ENCODE measurements around the gene SH3RF3. TPM values are rescaled to one million over a fixed set of nuclear protein-coding genes. Genes with fewer than 3 reads are reported as not detected.

Gene SH3RF3
- total RNA-seq, 1 donor from 2014 or later = 6.6 TPM

GRCh38 chr2:109376796-109377495, 247.9 kb downstream of the SH3RF3 start:
- DNase-seq = no peak
- no peak for ATAC-seq (ENCODE audit: poor library complexity)
- intact Hi-C loops (cut with DNase I) = no loop called here

GRCh38 chr2:109377976-109378375, 249.0 kb downstream of the SH3RF3 start:
- ATAC-seq (ENCODE audit: poor library complexity) (no peak), DNase-seq (no peak)
- intact Hi-C loops (cut with DNase I) = no loop called here

DNA sequence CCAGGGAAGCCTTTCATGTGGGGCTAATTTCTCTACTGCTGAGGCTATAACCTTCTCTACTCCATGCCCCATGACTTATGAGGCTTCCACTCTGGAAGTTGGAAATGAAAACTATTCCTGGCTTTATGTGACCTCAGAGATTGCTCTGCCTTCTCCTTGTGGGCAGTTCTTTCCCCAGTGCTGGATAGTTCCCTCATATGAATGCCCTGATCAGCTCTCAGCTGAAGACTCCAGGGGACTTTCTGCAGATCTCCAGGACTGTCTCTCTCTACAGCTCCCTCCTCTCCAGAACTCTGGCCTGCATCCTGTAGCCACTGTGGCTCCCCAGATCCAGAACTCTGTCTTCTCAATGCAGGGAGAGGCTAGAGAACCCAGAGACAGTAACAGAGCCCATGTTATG, 249.7 kb downstream of the SH3RF3 start:
- intact Hi-C loops (cut with DNase I) = no loop called here
- no peak for DNase-seq
- no peak for ATAC-seq (ENCODE audit: poor library complexity)

- ATAC-seq (ENCODE audit: poor library complexity) = no peak
- intact Hi-C loops (cut with DNase I) = no loop called here
- DNase-seq = no peak
These were observed 250.5 kb downstream of the SH3RF3 start for GRCh38 chr2:109379507-109379906.

DNA sequence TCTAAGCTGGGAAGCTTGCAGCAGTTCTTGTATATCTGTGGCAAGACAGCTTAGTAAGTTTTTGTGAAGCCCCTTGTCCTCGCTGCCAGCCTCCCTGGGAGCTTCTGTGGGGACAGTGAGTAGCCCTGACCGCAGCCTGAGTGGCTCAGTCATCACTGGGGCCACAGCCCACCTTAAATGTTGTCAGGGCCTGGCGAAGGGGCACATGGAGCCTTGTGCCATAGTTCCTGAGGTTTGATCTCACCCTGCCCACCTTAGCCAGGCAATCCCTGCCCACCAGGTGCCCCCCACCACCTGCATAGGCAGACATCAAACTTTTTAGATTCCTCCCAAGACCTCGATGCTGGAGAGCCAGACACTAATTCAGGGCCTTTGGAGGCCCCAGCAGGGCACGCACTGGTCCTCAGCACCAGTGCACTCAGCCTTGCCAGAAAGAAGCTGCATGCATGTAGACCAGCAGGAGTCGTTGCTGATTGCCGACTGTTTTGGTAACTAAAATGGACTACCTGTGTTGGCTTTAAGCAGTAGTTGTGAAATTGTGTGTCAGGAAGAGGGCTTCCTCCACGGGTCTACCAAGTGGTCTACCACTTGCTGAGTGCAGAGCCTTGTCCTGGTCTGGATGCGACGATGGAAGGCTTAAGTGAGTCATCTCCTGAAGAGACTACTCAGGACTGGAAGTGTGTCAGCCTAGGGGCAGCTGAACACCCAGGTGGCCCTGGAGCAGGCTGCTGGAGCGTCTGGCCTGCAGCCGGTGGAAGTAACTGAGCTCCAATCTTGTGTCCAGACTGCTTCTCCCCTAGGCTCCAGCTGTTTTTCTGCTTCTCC, 251.7 kb downstream of the SH3RF3 start:
- ATAC-seq (ENCODE audit: poor library complexity) = no peak
- intact Hi-C loops (cut with DNase I) = no loop called here
- no peak for DNase-seq

DNA sequence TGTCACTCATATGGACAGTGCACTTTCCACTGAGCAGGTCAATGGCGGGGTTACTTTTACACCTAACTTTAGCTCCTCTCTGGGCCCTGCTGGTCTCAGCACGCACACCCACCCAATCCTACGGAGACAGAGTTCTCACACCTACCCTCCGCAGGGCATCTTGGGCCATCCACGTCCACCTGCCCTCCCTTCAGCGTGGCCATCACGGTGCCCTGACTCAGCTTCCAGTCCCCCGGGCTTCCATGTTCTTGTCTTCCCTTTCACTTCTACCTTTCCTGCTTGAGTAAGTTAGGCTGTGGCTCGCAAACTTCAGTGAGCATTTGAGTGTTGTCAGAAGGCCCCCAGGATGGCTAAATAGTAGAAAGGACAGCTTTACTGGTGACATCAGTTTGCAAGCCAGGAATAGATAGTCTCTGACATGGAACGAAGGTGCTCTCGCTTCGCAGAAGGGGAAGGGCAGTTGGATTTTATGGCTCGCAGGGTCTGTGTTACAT, 252.4 kb downstream of the SH3RF3 start:
- no peak for DNase-seq
- intact Hi-C loops (cut with DNase I) = no loop called here
- ATAC-seq (ENCODE audit: poor library complexity) = no peak

- ATAC-seq (ENCODE audit: poor library complexity) = peak; percentile 36
- DNase-seq = no peak
- intact Hi-C loops (cut with DNase I) = no loop called here
These were observed 253.4 kb downstream of the SH3RF3 start for GRCh38 chr2:109382226-109382895.

DNA sequence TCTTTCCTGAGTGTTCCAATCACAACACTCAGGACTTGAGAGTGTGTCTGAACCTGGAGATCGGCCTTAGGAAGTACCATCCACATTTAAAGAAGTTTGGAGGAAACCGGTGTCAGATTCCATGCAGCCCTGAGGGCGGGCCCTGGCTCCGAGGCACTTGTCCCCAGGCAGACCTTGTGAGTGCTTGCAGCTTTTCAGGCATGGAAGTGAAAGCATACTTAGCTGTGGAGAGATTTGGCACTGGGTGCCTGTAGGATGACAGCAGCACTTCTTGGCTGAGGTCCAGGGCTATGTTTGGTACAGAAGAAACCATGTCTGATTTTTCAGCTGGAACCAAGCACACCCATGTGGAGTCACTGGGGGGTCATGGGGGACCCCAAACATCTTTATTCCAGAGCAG, 253.9 kb downstream of the SH3RF3 start:
- DNase-seq = peak; percentile 77
- peak; percentile 96 for ATAC-seq (ENCODE audit: poor library complexity)
- intact Hi-C loops (cut with DNase I) = no loop called here

- intact Hi-C loops (cut with DNase I) = no loop called here
- DNase-seq (no peak), ATAC-seq (ENCODE audit: poor library complexity) (no peak)
These were observed 254.7 kb downstream of the SH3RF3 start for GRCh38 chr2:109383505-109384307.

DNA sequence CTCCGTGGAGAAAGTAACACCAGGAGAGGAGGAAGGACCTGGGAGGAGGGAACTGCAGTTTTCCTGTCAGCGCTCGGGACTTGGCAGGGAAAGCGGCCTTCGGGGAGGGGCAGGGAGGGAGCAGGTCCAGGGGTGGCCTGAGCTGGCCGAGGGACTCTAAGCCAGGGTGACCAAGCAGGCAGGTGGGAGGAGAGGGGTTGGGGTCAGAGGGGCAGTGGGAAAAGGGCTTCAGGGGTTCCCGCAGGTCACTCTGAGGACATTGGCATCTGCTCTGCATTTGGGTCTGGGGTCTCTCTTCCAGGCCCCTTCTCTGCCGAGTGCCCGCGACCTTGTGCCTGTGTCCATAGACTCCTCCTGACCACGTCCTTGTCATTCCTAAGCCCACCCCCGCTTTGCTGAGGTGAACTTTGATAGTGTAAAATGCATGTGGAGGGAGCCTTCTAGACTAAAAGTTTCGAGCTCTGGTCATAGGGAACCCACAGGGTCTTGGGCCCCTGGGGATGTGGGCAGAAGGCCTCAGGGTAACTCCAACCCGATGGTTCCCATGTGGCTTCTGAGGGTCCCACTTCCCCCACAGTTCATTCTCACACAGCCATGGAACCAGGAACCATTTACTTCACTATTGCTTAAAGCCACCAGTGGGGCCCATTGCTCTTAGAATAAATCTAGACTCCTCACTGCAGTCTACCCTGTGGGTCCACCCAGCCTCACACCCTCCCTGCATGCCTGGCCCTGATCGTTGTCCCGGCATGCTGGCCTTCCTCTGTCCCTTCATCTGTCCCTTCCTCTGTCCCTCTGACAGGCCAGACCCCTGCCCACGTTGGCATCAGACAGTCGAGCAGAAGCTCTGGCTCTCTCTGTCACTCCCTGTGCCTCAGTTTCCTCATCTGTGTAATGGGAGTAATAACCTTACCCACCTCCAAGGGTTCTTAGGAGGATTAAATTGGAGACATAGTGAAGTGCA, 255.6 kb downstream of the SH3RF3 start:
- peak; percentile 24 for ATAC-seq (ENCODE audit: poor library complexity)
- intact Hi-C loops (cut with DNase I) = no loop called here
- DNase-seq = no peak

DNA sequence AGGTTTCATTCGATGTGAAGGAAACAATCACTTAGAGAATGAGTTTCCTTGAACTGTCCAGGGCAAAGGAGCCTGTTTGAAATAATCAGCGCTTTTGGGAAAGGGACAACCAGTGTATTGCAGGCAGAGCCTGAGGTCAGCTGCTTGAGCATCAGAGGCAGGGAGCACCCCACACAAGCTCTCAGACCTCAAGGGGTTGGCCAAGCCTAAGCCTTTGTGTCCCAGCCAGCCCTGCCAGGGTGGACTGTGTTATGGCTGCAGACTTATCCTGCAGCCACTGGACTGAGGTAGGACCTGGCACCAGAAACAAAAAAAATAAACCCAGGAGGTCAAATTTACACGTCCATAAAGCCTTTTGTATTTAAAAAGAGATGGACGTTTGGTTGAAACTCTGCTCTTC, 256.5 kb downstream of the SH3RF3 start:
- no peak for ATAC-seq (ENCODE audit: poor library complexity)
- intact Hi-C loops (cut with DNase I) = no loop called here
- no peak for DNase-seq

GRCh38 chr2:109386004-109386695, 257.1 kb downstream of the SH3RF3 start:
- ATAC-seq (ENCODE audit: poor library complexity) (no peak), DNase-seq (no peak)
- intact Hi-C loops (cut with DNase I) = no loop called here

DNA sequence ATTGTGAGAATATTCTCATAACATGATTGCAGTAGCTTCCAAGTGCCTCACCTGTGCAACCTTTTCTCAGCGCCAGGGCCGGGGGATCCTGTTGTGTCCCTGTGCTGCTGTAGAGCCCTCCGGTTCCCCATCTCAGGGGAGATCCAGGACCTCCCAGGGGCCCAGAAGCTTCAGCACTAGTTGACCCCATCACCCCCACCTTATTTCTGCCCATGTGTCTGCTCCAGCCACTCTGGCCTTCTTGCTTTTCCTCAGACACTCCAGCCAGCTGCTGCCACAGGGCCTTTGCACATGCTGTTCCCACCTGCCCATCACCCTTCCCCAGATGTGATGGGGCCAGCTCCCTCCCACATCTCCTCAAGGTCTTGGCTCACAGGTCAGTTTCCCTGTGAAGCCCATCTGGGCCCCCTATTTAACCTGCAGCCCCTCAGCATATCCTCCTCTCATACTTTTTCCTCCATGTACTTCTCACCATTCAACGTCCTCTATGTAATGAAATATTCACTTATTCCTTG, 258.3 kb downstream of the SH3RF3 start:
- ATAC-seq (ENCODE audit: poor library complexity) (no peak), DNase-seq (no peak)
- intact Hi-C loops (cut with DNase I) = no loop called here

- intact Hi-C loops (cut with DNase I) = no loop called here
- DNase-seq = no peak
- no peak for ATAC-seq (ENCODE audit: poor library complexity)
These were observed 258.9 kb downstream of the SH3RF3 start for GRCh38 chr2:109387778-109388469.

- DNase-seq (peak; percentile 11), ATAC-seq (ENCODE audit: poor library complexity) (no peak)
- intact Hi-C loops (cut with DNase I) = no loop called here
These were observed 262.2 kb downstream of the SH3RF3 start for GRCh38 chr2:109391243-109391642.

DNA sequence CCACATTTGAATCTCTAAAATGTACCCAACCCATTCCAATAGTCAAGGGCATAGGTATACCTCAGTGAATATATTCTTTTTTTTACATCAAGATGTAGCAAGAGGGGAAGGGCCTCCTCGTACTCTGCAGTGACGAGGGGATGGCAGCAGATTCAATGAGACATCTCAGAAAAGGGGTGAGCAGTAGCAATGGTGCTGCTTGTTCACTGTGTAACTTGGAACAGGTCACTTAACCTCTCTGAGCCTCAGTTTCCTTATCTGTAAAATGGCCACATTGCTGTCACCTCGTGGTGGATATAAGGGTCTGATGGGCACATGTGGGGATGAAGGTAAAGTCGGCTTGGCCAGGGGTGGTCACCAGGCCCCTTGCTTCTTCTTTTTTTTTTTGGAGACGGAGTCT, 263.1 kb downstream of the SH3RF3 start:
- intact Hi-C loops (cut with DNase I) = no loop called here
- ATAC-seq (ENCODE audit: poor library complexity) (no peak), DNase-seq (no peak)

All from Right ventricle myocardium superior (tissue), 1 donor.